ENCODE results near the gene TRIM66.

The TRIM66 gene

DNA sequence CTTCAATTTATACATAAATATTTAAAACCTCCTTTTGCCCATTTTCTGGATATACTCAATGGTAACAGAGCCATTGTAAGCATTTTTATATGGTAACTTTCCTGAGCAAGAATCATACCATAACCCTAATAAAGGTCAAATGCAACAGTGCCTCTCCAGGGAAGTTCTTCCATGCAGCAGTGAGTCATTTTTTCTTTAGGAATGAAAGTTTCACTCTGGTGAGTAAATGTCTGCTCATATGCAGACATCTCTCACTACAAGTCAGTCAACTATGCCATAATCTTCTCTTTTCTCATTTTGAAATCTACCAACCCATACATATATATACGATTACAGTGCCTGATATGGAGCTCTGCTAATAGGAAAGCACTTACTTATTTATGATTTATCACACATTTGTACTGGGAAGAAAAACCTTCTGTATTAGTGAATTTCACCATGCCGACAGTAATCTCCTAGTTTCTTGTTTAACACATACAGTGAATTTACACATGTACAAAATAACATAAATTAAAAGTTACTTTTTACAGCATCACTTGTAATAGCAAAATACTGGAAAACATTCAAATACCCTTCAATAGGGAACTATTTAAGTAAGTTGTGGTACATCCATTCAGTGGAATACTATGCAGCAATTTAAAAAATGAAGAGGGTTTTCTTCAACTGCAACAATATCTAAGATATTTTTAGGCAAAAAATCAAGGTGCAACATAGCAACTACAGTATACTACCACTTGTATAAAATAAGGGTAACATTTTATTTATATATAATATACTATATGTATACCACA, 104.5 kb downstream of the TRIM66 start:
- no peak overlapping the region for H3K4me3 ChIP-seq (ENCODE audit: low read depth, low read length)
- no peak for TF ChIP-seq CTCF (conservative IDR thresholded peaks at IDR 0.05; ENCODE audit: low read depth, low read length)
- DNase-seq (ENCODE audit: low read depth): peak; percentile 25

- TF ChIP-seq CTCF (conservative IDR thresholded peaks at IDR 0.05; ENCODE audit: low read depth, low read length): no peak
- H3K4me3 ChIP-seq (ENCODE audit: low read depth, low read length): no peak overlapping the region
- DNase-seq (ENCODE audit: low read depth): no peak
These were observed 107.7 kb downstream of the TRIM66 start for GRCh38 chr11:8574798-8575197.

GRCh38 chr11:8573777-8574176, 108.7 kb downstream of the TRIM66 start:
- no peak for DNase-seq (ENCODE audit: low read depth)
- no peak for TF ChIP-seq CTCF (conservative IDR thresholded peaks at IDR 0.05; ENCODE audit: low read depth, low read length)
- no peak overlapping the region for H3K4me3 ChIP-seq (ENCODE audit: low read depth, low read length)

- H3K4me3 ChIP-seq (ENCODE audit: low read depth, low read length): no peak overlapping the region
- no peak for TF ChIP-seq CTCF (conservative IDR thresholded peaks at IDR 0.05; ENCODE audit: low read depth, low read length)
- DNase-seq (ENCODE audit: low read depth): peak; percentile 10
These were observed 114.8 kb downstream of the TRIM66 start for GRCh38 chr11:8567602-8568198.

GRCh38 chr11:8566613-8567210, 115.8 kb downstream of the TRIM66 start:
- peak; percentile 56 for TF ChIP-seq CTCF (conservative IDR thresholded peaks at IDR 0.05; ENCODE audit: low read depth, low read length)
- no peak overlapping the region for H3K4me3 ChIP-seq (ENCODE audit: low read depth, low read length)
- DNase-seq (ENCODE audit: low read depth): peak; percentile 68

- TF ChIP-seq CTCF (conservative IDR thresholded peaks at IDR 0.05; ENCODE audit: low read depth, low read length): no peak
- no peak for DNase-seq (ENCODE audit: low read depth)
- no peak overlapping the region for H3K4me3 ChIP-seq (ENCODE audit: low read depth, low read length)
These were observed 117.9 kb downstream of the TRIM66 start for GRCh38 chr11:8564526-8564925.

All from choroid plexus epithelial cell (primary cell).